Tibial nerve (tissue), 3 donors: ENCODE data around the gene METTL13.

Experiments
- POLR2A ChIP-seq, 2 donors: fragments of 450-650 bp; IDR thresholded peaks; one replicate each; pipeline ENCODE4 v1.6.1; 2017; ENCODE audit warnings: antibody characterized with exemption in 2 of 2, mild to moderate bottlenecking in 2 of 2, moderate library complexity in 2 of 2
- TF ChIP-seq, protein P1 (sequence below), 5 experiments: fragments of 200-600 bp in 3 of 5; fragments of 450-650 bp in 2 of 5; sonication (generic) in 3 of 5; IDR thresholded peaks; one replicate each; pipeline ENCODE4 v1.5.1; 2016 to 2019; ENCODE audit warnings: antibody characterized with exemption in 5 of 5, mild to moderate bottlenecking in 3 of 5, moderate library complexity in 2 of 5

DNA sequence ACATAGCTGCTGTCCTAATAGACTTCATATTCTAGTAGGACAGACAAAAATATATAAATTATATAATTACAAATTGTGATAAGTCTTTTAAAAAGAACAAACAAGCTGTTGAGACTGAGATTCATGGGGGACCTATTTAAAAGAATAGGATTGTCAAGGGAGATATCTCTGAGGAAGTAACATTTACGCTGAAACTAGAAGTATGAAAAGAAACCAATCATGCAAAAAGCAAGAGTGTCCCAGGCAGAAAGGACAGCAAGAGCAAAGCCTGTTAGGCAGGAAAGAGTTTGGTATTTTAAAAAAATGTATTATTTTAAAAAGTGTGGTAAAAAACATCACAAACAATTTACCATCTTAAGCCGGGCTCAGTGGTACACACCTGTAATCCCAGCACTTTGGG lies 9.1 kb upstream of the METTL13 start:
- TF ChIP-seq POLR2A (IDR thresholded peaks at IDR 0.05) = no peak
- TF ChIP-seq, protein P1, sequence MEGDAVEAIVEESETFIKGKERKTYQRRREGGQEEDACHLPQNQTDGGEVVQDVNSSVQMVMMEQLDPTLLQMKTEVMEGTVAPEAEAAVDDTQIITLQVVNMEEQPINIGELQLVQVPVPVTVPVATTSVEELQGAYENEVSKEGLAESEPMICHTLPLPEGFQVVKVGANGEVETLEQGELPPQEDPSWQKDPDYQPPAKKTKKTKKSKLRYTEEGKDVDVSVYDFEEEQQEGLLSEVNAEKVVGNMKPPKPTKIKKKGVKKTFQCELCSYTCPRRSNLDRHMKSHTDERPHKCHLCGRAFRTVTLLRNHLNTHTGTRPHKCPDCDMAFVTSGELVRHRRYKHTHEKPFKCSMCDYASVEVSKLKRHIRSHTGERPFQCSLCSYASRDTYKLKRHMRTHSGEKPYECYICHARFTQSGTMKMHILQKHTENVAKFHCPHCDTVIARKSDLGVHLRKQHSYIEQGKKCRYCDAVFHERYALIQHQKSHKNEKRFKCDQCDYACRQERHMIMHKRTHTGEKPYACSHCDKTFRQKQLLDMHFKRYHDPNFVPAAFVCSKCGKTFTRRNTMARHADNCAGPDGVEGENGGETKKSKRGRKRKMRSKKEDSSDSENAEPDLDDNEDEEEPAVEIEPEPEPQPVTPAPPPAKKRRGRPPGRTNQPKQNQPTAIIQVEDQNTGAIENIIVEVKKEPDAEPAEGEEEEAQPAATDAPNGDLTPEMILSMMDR (IDR thresholded peaks at IDR 0.05) = no peak
